Measurements from ENCODE around the gene GAMT.

Gene GAMT

GRCh38 chr19:1429750-1430149, 28.4 kb upstream of the GAMT start:
- no peak for DNase-seq
- H3K79me2 ChIP-seq (ENCODE audit: insufficient read depth, low read length), result peaks cover 51% of the 10 kb centered on the region
- TF ChIP-seq EZH2 (IDR thresholded peaks at IDR 0.05; ENCODE audit: borderline replicate concordance, low read depth, low read length, severe bottlenecking), result no peak
- H2AFZ ChIP-seq (ENCODE audit: low read depth, low read length), result no peak overlapping the region
- no peak overlapping the region for H3K9ac ChIP-seq (ENCODE audit: low read depth, low read length)
- H3K4me2 ChIP-seq (ENCODE audit: insufficient read depth, low read length), result no peak overlapping the region
- H3K4me1 ChIP-seq (ENCODE audit: insufficient read depth, low read length), result no peaks in the 10 kb centered on the region
- no peaks in the 10 kb centered on the region for H3K9me3 ChIP-seq (ENCODE audit: insufficient read depth, low read length, severe bottlenecking)
- peaks cover 95% of the 10 kb centered on the region for H3K36me3 ChIP-seq (ENCODE audit: insufficient read depth, low read length)
- no peak overlapping the region for H3K4me3 ChIP-seq (ENCODE audit: low read depth in 1 of 2, low read length in 2 of 2)
- H3K27ac ChIP-seq (ENCODE audit: low read length), result no peak overlapping the region
- peaks cover 84% of the 10 kb centered on the region for H4K20me1 ChIP-seq (ENCODE audit: insufficient read depth, low read length)
- H3K27me3 ChIP-seq (ENCODE audit: insufficient read depth, low read length, poor library complexity), result no peaks in the 10 kb centered on the region
- ATAC-seq (ENCODE audit: insufficient read depth, low read depth), result 0 out of 3 replicates have a peak, but pooled peaks have one; percentile 4

DNA sequence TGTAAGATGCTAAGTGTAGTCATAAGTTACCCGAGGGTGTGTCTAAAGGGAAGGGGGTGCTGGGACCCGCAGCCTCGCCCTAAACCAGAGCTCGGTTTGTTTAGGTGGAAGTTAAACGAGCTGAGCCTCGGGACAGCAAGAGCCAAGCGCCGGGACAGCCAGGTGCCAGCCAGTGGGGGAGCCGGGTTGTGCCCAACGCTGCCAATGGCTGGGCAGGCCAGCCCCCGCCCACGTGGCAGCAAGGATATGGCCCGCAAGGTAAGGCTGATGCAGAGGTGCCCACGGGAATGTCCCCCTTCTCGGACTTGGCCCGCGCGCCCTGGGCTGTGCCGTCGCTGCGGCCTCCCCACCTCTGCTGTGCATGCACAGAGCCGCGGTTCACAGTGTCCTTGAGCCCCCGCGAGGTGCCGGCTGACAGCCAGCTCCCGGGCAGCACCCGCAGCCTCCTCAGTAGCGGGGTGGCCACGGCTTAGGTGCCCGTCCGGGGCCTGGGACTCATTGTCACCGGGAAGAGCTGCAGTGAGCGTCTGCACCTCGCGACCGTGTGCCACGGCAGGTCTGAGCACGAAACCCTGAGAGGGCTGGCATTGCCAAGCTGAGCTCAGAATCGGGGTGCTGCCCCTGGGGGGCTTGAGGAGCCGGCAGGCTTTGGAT, 27.5 kb upstream of the GAMT start:
- DNase-seq (no peak), ATAC-seq (ENCODE audit: insufficient read depth, low read depth) (no peak)
- Histone ChIP-seq H4K20me1 (ENCODE audit: insufficient read depth, low read length) (peaks cover 82% of the 10 kb centered on the region), H3K4me3 (ENCODE audit: low read depth in 1 of 2, low read length in 2 of 2) (no peak overlapping the region), H3K9ac (ENCODE audit: low read depth, low read length) (no peak overlapping the region), H3K27ac (ENCODE audit: low read length) (no peak overlapping the region), H3K36me3 (ENCODE audit: insufficient read depth, low read length) (peaks cover 94% of the 10 kb centered on the region), H3K4me1 (ENCODE audit: insufficient read depth, low read length) (no peaks in the 10 kb centered on the region), H2AFZ (ENCODE audit: low read depth, low read length) (no peak overlapping the region), H3K79me2 (ENCODE audit: insufficient read depth, low read length) (peaks cover 59% of the 10 kb centered on the region), H3K4me2 (ENCODE audit: insufficient read depth, low read length) (no peak overlapping the region), H3K27me3 (ENCODE audit: insufficient read depth, low read length, poor library complexity) (no peaks in the 10 kb centered on the region), H3K9me3 (ENCODE audit: insufficient read depth, low read length, severe bottlenecking) (no peaks in the 10 kb centered on the region)
- no peak for TF ChIP-seq EZH2 (IDR thresholded peaks at IDR 0.05; ENCODE audit: borderline replicate concordance, low read depth, low read length, severe bottlenecking)
- no peak for TF ChIP-seq CTCF (IDR thresholded peaks at IDR 0.05; ENCODE audit: borderline replicate concordance, extremely low read depth, low read length, poor library complexity, severe bottlenecking)

- H3K9me3 ChIP-seq (ENCODE audit: insufficient read depth, low read length, severe bottlenecking), result no peaks in the 10 kb centered on the region
- no peaks in the 10 kb centered on the region for H3K27me3 ChIP-seq (ENCODE audit: insufficient read depth, low read length, poor library complexity)
- H3K36me3 ChIP-seq (ENCODE audit: insufficient read depth, low read length), result peaks cover 94% of the 10 kb centered on the region
- no peak overlapping the region for H2AFZ ChIP-seq (ENCODE audit: low read depth, low read length)
- DNase-seq (no peak), ATAC-seq (ENCODE audit: insufficient read depth, low read depth) (no peak)
- TF ChIP-seq EZH2 (IDR thresholded peaks at IDR 0.05; ENCODE audit: borderline replicate concordance, low read depth, low read length, severe bottlenecking) (no peak), CTCF (IDR thresholded peaks at IDR 0.05; ENCODE audit: borderline replicate concordance, extremely low read depth, low read length, poor library complexity, severe bottlenecking) (no peak)
- H4K20me1 ChIP-seq (ENCODE audit: insufficient read depth, low read length), result peaks cover 82% of the 10 kb centered on the region
- H3K4me3 ChIP-seq (ENCODE audit: low read depth in 1 of 2, low read length in 2 of 2), result no peak overlapping the region
- no peak overlapping the region for H3K4me2 ChIP-seq (ENCODE audit: insufficient read depth, low read length)
- no peak overlapping the region for H3K27ac ChIP-seq (ENCODE audit: low read length)
- no peak overlapping the region for H3K9ac ChIP-seq (ENCODE audit: low read depth, low read length)
- H3K79me2 ChIP-seq (ENCODE audit: insufficient read depth, low read length), result peaks cover 70% of the 10 kb centered on the region
- H3K4me1 ChIP-seq (ENCODE audit: insufficient read depth, low read length), result no peaks in the 10 kb centered on the region
These were observed 26.0 kb upstream of the GAMT start for GRCh38 chr19:1427221-1427920.

DNA sequence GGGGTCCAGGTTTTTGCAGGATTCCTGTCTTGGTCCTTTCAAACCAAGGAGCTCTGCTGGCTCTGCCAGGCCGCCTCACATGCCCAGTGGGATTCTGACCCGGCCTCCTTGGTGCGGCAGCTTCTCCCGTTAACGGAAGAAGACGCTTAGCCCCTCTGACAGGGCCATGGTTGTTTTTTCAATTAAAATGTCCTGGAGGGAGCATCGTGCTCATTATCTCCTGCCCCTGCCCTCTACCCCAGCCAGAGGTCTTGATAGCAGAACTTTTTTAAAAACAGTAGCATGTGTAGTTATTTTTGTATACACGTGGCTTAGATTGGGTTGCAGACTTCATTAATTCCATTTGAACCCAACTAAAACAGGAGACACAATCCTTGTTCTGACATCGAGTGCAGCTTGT, 25.4 kb upstream of the GAMT start:
- H3K4me1 ChIP-seq (ENCODE audit: insufficient read depth, low read length), result no peaks in the 10 kb centered on the region
- no peak for TF ChIP-seq CTCF (IDR thresholded peaks at IDR 0.05; ENCODE audit: borderline replicate concordance, extremely low read depth, low read length, poor library complexity, severe bottlenecking)
- no peak for TF ChIP-seq EZH2 (IDR thresholded peaks at IDR 0.05; ENCODE audit: borderline replicate concordance, low read depth, low read length, severe bottlenecking)
- H2AFZ ChIP-seq (ENCODE audit: low read depth, low read length), result no peak overlapping the region
- peaks cover 76% of the 10 kb centered on the region for H3K79me2 ChIP-seq (ENCODE audit: insufficient read depth, low read length)
- no peak overlapping the region for H3K27ac ChIP-seq (ENCODE audit: low read length)
- peaks cover 94% of the 10 kb centered on the region for H3K36me3 ChIP-seq (ENCODE audit: insufficient read depth, low read length)
- H3K27me3 ChIP-seq (ENCODE audit: insufficient read depth, low read length, poor library complexity), result no peaks in the 10 kb centered on the region
- H3K9me3 ChIP-seq (ENCODE audit: insufficient read depth, low read length, severe bottlenecking), result no peaks in the 10 kb centered on the region
- H3K4me3 ChIP-seq (ENCODE audit: low read depth in 1 of 2, low read length in 2 of 2), result no peak overlapping the region
- no peak for DNase-seq
- H3K9ac ChIP-seq (ENCODE audit: low read depth, low read length), result no peak overlapping the region
- no peak for ATAC-seq (ENCODE audit: insufficient read depth, low read depth)
- H4K20me1 ChIP-seq (ENCODE audit: insufficient read depth, low read length), result peaks cover 82% of the 10 kb centered on the region
- no peak overlapping the region for H3K4me2 ChIP-seq (ENCODE audit: insufficient read depth, low read length)
